HG03469 (cell line): ENCODE data around the gene CHKA.
"Not testable (repeated sequence)": the region's sequence is repeated elsewhere in the genome, so short reads cannot be mapped to it uniquely, and the experiment has no call there.

Source experiments
- ATAC-seq: cut with Tn5 transposase; IDR thresholded peaks from one replicate; pipeline ENCODE4 v1.9.1; 2021; ENCODE audit warnings: mild to moderate bottlenecking, moderate library complexity, moderate number of reproducible peaks; ENCODE audit not compliant: unreplicated experiment

The CHKA gene

GRCh38 chr11:68116974-68117373 is 4.2 kb downstream of the CHKA start:
- no peak for ATAC-seq

- no peak for ATAC-seq
Observed at GRCh38 chr11:68116126-68116525, 5.1 kb downstream of the CHKA start.

- no peak for ATAC-seq
Observed at GRCh38 chr11:68115285-68115684, 5.9 kb downstream of the CHKA start.

- ATAC-seq = no peak
Observed at GRCh38 chr11:68113986-68114385, 7.2 kb downstream of the CHKA start.

- ATAC-seq = no peak
Observed at GRCh38 chr11:68107689-68108088, 13.5 kb downstream of the CHKA start.

GRCh38 chr11:68106165-68106940 is 14.8 kb downstream of the CHKA start:
- no peak for ATAC-seq

GRCh38 chr11:68099474-68100405 is 21.4 kb downstream of the CHKA start:
- ATAC-seq = no peak

GRCh38 chr11:68099057-68099456 is 22.1 kb downstream of the CHKA start:
- no peak for ATAC-seq

- no peak for ATAC-seq
Observed at GRCh38 chr11:68096962-68097361, 24.2 kb downstream of the CHKA start.

GRCh38 chr11:68093565-68093964 is 27.6 kb downstream of the CHKA start:
- no peak for ATAC-seq

- not testable (repeated sequence) for ATAC-seq
Observed at GRCh38 chr11:68092946-68093345, 28.2 kb downstream of the CHKA start.

GRCh38 chr11:68092411-68092810 is 28.8 kb downstream of the CHKA start:
- no peak for ATAC-seq

- ATAC-seq = no peak
Observed at GRCh38 chr11:68090706-68091105, 30.5 kb downstream of the CHKA start.

GRCh38 chr11:68090287-68090686 is 30.9 kb downstream of the CHKA start:
- no peak for ATAC-seq

- no peak for ATAC-seq
Observed at GRCh38 chr11:68089679-68090078, 31.5 kb downstream of the CHKA start.

GRCh38 chr11:68083517-68083916 is 37.7 kb downstream of the CHKA start:
- ATAC-seq = no peak

GRCh38 chr11:68082481-68082880 is 38.7 kb downstream of the CHKA start:
- ATAC-seq = no peak

- no peak for ATAC-seq
Observed at GRCh38 chr11:68081691-68082090, 39.5 kb downstream of the CHKA start.

- no peak for ATAC-seq
Observed at GRCh38 chr11:68080860-68081259, 40.3 kb downstream of the CHKA start.

GRCh38 chr11:68077617-68078582 is 43.3 kb downstream of the CHKA start:
- no peak for ATAC-seq
